ENCODE measurements around the gene IRAK3. TPM values are rescaled to one million over a fixed set of nuclear protein-coding genes. Genes with fewer than 3 reads are reported as not detected.
"Not testable (repeated sequence)": the region's sequence is repeated elsewhere in the genome, so short reads cannot be mapped to it uniquely, and the experiment has no call there.

IRAK3 gene
- total RNA-seq, 1 donor from 2014 or later, result 4.1 TPM

GRCh38 chr12:66169221-66170170, 19.5 kb upstream of the IRAK3 start, which contains the start of gene TMBIM4:
TMBIM4 (minus strand) TSS chr12:66169996; CDS start chr12:66169951, 45 bp downstream.
- DNase-seq (ENCODE audit: low spot score in 2 of 2), result peak; percentile 75 to 78
- no peak for FAIRE-seq

GRCh38 chr12:66170606-66171005, 18.4 kb upstream of the IRAK3 start:
- no peak for DNase-seq (ENCODE audit: low spot score in 2 of 2)
- FAIRE-seq, result no peak

DNA sequence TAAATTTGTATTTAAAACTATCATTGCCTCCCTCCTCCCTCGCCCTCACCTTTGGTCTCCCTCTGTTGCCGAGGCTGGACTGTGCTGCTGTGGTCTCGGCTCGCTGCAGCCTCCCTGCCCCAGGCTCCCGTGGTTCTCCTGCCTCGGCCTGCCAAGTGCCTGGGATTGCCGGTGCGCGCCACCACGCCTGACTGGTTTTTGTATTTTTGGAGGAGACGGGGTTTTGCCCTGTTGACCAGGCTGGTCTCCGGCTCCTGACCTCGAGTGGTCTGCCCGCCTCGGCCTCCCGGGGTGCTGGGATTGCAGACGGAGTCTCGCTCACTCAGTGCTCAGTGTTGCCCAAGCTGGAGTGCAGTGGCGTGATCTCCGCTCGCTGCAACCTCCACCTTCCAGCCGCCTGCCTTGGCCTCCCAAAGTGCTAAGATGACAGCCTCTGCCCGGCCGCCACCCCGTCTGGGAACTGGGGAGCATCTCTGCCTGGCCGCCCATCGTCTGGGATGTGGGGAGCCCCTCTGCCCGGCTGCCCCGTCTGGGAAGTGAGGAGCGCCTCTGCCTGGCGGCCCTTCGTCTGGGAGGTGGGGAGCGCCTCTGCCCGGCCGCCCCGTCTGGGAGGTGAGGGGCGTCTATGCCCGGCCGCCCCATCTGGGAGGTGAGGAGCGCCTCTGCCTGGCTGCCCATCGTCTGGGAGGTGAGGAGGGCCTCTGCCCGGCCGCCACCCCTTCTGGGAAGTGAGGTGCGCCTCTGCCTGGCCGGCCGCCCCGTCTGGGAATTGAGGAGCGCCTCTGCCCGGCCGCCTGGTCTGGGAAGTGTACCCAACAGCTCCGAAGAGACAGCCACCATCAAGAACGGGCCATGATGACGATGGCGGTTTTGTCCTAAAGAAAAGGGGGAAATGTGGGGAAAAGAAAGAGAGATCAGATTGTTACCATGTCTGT, 14.4 kb upstream of the IRAK3 start:
- not testable (repeated sequence) for DNase-seq (ENCODE audit: low spot score in 2 of 2); FAIRE-seq

DNA sequence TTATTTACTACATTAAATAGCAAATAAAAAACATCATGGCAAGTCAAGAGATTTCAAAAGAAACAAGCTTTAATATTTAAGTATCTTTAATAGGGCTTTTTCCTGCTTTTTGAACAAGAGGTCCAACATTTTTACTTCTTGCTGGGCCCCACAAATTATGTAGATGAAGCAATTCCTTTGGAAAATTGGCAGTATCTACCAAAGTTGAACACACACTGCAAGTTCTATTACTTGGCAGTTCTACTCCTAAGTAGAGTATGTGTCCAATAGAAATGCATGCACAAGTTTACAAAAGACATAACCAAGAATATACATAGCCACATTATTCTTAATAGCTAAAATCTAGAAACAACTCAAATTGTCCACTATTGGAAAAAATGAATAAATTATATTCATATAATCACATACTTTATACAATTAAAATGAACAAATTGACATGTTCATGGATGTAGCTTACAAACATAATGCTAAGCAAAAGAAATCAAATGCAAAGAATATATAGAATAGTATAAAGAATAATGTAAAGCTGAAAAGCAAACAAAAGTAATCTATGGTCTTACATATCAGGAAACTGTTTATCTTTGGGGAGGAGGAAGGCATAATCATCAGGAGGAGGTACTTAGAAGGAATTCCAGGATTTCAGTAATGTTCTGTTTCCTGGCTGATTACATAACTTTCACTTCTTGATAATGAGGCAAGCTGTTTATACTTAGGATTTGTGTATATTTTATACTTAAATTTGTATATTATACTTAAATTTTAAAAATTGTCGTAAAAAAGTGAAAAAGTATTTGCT, 12.7 kb upstream of the IRAK3 start:
- no peak for FAIRE-seq

DNA sequence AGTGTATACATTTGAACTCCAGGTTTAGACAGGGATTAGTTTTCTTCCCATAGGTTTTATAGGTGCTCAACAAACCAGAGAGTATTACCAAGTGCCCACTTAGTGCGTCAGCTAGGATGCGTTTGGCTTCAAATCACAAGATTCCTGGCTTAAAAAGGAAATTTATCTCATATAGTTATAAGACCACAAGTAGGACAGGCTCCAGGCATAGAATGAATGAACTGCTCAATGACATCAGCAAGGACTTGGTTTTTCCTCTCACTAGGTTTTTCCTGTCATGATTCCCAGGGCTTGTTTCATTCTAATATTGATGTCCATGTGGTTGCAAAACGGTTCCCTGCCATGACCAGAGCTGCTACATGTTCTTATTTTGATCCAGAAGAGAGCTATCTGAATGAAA, 6.1 kb upstream of the IRAK3 start:
- FAIRE-seq (no peak), DNase-seq (ENCODE audit: low spot score in 2 of 2) (no peak)

More for the DNA sequence above, 12.7 kb upstream of the IRAK3 start:
- DNase-seq (ENCODE audit: low spot score in 2 of 2), result no peak

GRCh38 chr12:66184822-66185221, 4.2 kb upstream of the IRAK3 start:
- not testable (repeated sequence) for DNase-seq (ENCODE audit: low spot score in 2 of 2); FAIRE-seq

DNA sequence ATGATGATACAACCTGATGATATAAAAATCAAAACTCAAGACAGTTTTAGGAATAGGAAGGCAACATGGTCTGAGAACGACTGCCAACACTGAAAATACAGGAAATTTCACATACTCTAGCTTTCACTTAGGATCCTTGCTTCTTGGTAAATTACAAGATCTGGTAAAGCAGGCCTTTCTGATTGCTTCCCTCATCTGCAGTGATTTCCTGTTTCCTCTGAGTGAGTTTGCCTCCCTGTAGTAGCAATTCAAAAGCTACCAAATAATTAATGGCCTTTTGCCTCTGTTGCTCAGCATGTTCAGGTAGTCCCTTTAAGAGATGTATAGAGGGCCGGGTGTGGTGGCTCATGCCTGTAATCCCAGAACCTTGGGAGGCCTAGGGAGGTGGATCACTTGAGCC, 2.0 kb upstream of the IRAK3 start:
- DNase-seq (ENCODE audit: low spot score in 2 of 2) (no peak), FAIRE-seq (no peak)

GRCh38 chr12:66187821-66188220, 1.2 kb upstream of the IRAK3 start:
- FAIRE-seq, result no peak

DNA sequence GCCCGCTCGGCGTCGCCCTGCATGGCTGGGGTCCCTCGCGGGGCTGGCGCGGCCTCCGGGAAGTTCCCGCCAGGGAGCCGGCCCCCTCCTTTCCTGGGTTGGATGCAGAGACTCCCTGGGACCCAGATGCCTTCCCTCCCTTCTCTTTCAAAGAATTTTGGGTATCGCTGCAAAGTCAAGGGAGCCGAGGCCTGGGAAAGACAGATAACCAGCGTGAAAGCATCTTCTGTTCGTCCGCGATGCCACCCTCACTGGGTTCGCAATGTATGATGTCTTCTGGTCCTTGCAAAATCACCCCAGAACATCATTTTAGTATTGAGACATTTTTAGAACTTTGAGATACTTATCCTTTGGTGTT, 451 bp downstream of the IRAK3 start:
- FAIRE-seq (no peak), DNase-seq (ENCODE audit: low spot score in 2 of 2) (no peak)

More at GRCh38 chr12:66187821-66188220, 1.2 kb upstream of the IRAK3 start:
- DNase-seq (ENCODE audit: low spot score in 2 of 2), result no peak

DNA sequence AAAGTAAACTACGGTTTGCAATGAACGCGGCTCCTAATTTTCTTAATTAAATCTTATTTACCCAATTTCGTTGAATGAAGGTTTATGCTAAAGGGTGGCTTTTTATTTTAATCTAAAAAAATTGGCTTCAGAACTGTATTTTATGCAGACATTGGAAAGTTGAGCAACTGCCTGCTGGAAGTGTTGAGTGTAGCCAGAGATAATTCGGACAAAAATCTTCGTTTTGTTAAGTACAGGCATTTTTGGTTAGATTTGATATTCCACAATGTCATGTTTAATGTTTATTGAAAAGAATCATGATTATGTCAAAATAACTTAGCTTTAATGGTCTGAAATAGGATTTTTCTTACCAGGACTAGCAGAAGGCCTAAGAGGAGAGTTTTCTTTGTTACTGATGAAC, 875 bp downstream of the IRAK3 start:
- no peak for FAIRE-seq
- no peak for DNase-seq (ENCODE audit: low spot score in 2 of 2)

DNA sequence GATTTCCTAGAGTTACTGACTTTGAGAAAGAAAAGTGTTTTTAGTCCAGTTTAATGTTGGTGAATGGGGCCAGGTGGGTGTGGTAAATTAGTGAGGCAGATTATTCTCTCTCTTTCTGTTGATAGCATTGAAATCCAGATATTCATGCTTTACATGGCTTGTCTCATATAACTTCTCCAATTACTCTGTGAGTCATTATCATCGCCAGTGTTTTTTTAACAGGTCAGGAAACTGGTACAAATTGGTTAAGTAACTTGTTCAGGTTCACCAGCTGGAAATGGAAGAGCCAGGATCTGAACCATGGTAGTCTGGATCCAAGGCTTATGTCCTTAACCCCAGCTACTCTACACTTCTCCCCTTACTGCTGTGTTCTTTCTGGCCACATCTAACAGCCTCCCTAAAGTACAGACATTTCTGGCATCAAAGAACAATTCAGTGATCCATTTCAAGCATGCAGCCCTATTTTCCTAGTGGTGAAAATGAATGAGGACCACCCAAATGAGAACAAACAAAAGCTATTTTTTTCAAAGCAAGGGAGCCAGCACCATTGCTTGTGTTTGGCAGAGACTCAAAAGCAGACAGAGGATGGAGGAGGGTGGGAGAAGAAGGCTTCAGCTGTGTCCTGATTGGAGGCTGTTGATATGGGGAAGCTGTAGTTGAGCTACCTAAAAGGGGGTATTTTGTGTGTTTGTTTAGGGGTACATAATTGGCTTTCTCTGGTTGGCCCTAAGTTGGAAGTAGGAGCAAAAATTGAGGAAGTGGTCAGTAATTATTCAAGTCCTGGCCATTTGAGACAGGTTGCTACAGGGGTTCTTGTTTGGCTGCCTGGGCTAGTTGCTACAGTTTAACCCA, 1.7 kb downstream of the IRAK3 start:
- DNase-seq (ENCODE audit: low spot score in 2 of 2) (no peak), FAIRE-seq (no peak)

GRCh38 chr12:66191547-66192126, 2.6 kb downstream of the IRAK3 start:
- DNase-seq (ENCODE audit: low spot score in 2 of 2) (no peak), FAIRE-seq (no peak)

GRCh38 chr12:66194122-66194521, 5.1 kb downstream of the IRAK3 start:
- DNase-seq (ENCODE audit: low spot score in 2 of 2) (no peak), FAIRE-seq (no peak)

- FAIRE-seq (no peak), DNase-seq (ENCODE audit: low spot score in 2 of 2) (no peak)
Measured at GRCh38 chr12:66195242-66195641, 6.2 kb downstream of the IRAK3 start.

DNA sequence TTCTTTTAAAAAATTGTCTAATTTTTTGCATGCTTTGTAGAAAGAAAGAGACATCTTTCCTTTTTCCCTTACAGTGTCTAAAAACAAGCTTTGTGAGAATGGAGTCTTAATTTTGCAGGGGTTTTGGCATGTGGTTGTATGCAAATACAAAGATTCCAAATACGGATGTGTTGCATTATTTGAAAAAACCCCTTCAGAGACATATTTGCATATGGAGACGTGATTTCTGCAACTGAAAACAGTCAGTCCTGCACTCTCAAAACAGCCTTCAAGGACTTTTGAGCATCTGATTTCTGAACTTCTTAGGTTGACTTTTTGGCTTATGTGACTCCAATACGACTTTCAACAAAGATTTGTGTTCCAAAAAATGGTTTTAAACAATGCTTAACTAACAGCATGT, 7.8 kb downstream of the IRAK3 start:
- DNase-seq (ENCODE audit: low spot score in 2 of 2) (no peak), FAIRE-seq (no peak)

- no peak for FAIRE-seq
- DNase-seq (ENCODE audit: low spot score in 2 of 2), result no peak
Measured at GRCh38 chr12:66197495-66197921, 8.5 kb downstream of the IRAK3 start.

DNA sequence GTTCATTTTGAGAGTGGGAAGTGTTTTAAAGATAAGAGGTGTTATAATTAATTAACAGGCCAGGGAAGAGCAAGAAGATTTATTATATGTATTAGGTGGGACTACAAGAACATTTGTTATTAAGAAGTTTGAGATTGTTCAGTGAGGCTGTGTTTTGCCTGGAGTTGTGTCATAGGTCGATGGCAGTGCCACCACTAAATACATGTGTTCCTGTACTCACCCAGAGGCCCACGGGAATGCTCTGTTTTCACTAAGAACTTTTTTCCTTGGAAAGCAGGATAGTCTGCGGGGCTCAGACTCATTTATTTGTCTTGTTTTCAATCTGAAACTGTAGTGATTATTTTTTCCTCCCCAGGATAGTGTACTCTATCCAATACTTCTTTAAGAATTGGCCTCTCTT, 10.1 kb downstream of the IRAK3 start:
- FAIRE-seq (no peak), DNase-seq (ENCODE audit: low spot score in 2 of 2) (no peak)

GRCh38 chr12:66199831-66200509, 11.0 kb downstream of the IRAK3 start:
- FAIRE-seq, result no peak
- DNase-seq (ENCODE audit: low spot score in 2 of 2), result no peak
